GM18508 (cell line): Measurements from ENCODE around the gene SPINDOC.
"Not testable (repeated sequence)": the region's sequence is repeated elsewhere in the genome, so short reads cannot be mapped to it uniquely, and the experiment has no call there.

Experiments used
- ATAC-seq: cut with Tn5 transposase; IDR thresholded peaks from one replicate; pipeline ENCODE4 v1.9.1; 2021; ENCODE audit warnings: moderate number of reproducible peaks; ENCODE audit not compliant: insufficient read depth, unreplicated experiment

The SPINDOC gene, protein sequence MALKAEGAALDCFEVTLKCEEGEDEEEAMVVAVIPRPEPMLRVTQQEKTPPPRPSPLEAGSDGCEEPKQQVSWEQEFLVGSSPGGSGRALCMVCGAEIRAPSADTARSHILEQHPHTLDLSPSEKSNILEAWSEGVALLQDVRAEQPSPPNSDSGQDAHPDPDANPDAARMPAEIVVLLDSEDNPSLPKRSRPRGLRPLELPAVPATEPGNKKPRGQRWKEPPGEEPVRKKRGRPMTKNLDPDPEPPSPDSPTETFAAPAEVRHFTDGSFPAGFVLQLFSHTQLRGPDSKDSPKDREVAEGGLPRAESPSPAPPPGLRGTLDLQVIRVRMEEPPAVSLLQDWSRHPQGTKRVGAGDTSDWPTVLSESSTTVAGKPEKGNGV

DNA sequence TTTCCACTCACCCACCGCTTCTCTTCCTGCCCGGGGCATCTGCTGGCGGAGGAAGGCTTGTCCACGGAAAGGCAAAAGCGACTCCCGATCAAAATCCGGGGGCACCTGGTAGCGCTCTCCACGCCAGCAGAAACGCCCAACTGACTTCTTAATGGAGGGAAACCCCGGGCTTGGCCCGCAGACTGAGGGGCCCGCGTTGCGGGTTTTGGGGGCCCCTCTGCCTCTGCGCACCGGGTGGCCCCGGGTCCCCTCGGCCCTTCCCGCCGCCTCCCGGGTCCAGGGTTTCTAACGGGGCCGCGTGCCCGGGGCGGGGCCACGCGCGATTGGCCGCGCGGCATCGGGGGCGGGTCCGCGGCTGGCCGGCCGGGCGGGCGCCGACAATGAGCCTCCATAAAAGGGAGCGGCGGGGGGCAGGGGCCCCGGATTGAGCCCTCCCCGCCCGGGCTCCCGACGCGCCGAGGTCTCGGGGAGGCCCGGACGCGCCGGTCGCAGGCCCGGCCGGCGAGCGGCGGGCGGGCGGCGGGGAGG, at the start of gene SPINDOC:
SPINDOC (plus strand) TSS at position 422 of the 528 bp plus-strand sequence. CDS start 231 bp downstream, outside the sequence.
- no peak for ATAC-seq

DNA sequence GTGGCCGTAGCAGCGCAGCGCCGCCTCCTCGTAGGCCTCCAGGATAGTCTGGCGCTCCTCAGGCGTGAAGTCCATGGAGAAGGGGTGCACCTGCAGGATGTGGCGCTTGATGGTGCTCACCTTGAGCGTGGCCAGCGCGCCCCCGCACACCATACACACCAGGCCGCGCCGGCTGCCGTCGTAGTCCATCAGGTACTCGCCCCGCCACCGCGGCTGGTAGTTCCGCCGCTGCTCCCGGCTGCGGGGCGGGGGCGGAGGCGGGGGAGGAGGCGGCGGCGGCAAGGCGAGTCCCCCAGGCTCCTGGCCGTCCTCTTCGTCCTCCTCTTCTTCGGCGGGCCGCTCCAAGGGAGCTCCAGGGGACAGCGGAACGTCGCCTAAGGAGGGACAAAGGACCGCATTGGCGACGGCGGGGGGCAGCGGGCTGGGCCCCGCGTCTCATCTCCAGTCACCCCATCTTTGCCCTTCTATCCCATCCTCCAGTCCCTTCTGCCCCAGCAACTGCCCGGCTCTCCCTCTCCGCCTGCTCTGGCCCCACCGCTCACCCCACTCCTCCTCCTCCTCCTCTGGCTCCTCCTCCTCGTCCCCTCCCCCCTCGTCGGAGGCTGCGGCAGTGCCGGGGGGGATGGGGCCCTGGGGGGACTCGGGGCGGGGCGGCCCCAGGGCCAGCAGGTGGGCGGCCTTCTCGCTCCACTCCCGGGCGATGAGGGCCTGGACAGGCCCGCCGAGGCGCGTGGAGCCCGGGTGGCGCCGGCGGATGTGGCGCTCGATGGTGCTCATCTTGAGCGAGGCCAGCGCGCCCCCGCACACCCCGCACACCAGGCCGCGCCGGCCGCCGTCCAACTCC, 49.5 kb upstream of the SPINDOC start:
- no peak for ATAC-seq

DNA sequence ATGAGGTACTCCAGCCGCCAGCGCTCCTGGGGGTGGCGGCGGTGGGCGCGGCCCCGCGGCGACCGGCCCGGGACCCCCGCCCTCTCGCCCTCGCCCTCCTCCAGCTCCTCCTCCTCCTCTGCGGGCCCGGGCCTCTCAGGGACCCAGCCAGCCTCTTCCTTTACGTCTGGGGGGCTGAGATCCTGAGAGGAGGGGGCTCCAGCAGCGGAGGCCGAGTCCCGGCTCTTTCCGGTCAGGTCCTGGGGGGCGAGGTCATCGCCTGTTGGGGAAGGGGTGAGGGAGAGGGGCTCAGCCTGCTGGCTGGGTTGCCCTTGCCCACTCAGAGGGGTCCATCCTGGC, 48.9 kb upstream of the SPINDOC start:
- no peak for ATAC-seq

DNA sequence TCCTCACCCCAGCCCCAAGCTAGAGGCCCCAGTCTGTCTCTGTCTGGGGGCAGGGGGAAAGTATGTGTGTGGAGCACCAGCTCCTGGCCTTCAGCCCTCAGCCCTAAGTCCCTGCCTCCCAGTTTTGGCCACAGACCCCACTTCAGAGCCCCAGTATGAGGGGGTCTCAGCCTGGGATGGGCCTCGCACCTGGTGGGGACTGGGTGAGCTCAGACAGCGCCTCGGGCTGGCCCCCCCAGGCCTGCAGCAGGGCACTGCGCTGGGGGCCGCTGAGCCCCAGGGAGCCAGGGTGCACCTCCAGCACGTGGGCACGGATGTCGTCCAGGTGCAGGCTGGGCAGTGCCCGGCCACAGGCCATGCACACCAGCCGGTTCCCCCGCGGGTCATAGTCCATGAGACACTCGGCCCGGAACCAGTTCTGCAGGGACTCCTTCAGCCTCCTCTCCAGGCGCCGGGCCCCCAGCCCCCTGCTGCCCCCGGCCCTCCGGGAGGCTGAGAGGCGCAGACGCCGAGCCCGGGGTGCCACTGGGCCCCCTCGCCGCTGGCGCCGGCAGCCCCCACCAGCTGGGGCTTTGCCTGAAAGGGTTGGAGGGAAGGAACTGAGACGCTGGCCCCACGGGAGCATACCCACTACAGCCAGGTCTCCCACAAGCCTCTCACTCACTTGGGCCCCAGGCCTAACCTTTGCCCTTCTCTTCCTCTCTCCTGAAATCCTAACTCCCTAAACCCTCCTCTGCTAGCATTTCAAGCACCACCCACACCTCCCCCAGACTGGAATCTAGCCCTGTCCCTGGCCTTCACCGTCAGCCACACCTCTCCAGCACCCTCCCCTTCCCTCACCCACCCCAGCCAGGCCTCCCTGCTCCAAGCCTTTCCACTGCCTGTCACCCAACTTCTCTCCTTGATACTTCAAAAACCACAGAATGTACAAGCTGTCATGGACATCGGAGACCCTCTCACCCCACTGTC, 48.3 kb upstream of the SPINDOC start:
- ATAC-seq, result no peak

DNA sequence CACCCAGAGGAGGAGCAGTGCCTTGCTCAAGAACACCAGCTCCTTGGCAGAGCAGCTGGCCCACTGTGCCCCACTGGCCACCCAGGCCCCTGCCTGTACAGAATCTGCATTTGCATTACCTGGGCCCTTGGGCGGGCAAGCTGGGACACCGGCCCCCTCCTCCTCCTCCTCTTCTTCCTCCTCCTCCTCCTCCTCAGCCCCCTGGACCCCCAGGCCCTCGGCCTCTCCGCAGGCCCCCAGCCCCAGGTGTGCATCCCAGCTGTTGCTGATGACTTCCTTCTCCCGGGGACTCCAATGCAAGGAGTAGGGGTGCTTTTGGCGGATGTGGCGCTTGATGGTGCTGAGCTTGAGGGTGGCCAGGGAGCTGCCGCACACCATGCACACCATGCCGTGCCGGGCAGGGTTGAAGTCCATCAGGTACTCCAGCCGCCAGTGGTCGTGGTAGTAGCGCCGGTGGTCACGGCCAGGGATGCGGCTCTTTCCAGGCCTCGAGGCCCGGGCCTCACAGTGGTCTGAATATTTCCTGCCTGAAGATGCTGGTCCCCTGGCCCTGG, 47.5 kb upstream of the SPINDOC start:
- no peak for ATAC-seq

DNA sequence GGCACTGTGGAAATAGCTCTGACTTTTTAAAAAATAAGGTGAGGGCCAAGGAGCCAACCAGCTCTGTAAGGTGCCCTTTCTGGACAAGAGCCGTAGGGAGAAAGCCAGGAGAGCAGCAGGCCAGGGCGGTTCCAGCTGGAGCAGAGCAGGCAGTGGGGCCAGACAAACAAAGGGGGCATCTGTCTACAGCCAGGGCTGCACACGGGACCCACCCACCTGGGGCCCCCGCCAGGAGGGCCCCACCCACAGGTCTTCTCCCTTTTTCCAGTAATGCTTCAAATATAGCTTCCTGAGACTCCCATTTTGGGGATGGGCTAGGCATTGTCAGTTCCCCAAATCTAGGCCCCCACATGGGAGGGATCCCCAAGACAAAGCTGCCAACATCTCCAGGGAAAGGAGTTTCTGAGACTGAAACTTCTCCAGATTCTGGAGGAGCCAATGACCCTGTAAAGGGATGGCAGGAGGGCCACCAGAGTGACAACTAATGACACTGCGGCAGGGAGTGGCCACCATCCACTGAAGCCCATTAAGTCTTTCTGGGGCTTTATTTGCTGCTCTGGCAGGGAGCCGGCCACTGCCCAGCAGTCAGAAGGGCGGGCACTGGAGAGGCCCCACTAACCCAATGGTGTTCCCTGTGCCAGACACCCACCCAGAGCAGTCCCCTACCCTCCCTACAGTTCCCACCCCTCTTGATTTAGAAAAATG, 46.6 kb upstream of the SPINDOC start:
- ATAC-seq, result no peak

DNA sequence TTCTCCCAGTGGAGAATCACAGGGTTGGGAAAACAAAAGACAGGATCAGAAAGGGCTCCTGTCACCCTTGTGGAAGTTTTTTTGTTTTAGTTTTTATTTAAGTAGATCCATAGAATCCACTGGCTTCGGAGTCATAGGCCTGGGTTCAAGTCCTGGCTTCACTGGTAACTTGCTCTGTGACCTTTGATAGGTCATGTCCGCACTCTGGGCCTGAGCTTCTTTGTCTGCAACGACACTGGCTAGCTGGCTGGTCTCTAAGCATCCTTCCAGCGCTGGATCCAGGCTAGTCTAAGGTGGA, 46.0 kb upstream of the SPINDOC start:
- no peak for ATAC-seq

DNA sequence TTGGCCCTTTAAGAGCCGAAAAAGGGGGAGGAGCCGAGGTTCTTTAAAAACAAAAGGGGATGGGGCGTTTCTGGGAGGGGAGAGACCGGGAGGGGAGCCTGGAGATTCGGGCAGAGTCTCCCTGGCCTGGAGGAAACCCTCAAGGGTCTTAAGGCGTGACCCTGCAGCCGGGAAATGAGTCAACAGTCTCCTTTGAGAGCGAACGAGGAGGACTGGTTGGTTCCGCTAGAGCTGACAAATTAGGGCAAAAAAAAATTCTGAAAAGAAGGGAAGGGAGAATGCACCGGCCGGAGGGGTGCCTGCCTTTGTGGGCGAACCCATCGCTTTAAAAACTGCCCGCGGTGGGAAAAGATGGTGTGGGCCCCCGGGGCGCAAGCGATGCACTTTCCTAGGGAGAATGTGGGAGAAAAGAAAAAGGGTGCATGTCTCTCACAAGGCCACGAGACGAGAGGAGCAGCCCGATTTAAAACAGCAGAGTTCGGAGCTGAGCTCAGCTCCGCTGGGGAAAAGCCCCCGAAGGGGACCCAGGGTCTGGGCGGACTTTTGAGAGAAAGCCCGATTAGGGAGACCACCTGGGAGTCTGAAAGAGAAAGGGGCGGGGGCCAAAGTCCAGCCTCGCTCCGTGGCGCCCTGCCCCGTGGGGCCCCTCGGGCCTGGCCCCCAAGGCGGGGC, 45.6 kb upstream of the SPINDOC start:
- no peak for ATAC-seq

DNA sequence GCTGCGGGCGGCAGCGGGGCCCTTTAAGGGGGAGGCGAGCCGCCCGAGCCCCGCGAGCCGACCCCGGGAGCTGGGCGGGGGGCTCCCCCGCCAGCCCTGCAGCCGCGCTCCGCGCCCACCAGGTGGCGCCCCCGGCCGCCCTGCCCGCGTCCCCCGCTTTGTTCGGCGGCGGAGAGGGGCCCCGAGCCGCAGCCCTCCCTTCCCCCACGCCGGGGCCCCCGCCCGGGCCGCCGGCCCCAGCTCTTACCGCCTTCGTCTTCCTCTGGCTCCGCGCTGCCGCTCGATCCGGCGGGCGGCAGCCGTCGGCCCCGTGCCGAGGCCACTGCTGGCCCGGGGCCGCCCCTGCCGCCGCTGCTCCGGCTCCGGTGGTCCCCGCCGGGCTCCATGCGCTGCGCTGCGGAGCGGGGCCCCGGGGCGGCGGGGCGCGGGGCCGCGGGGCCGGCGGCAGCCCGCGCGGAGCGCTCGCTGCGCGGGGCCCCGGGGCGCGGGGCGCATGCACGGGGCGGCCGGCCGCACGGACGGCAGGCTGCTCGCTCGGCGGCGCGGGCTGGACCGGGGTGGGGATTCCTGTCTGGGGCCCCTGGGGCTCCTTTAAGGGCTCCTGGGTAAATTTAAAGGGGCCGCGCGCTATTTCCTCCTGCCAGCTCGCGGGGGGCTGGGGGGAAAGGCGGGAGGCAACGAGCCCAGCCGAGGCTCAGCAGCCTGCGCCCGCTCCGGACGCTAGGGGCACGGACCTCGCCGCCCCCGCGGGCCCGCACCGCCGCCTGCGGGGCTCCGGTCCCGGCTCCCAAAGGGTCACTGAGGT, 44.8 kb upstream of the SPINDOC start, which contains the start of gene ZFTA:
ZFTA (minus strand) TSS at position 539 of the 805 bp plus-strand sequence; CDS start at position 386, 153 bp downstream.
- ATAC-seq, result no peak

DNA sequence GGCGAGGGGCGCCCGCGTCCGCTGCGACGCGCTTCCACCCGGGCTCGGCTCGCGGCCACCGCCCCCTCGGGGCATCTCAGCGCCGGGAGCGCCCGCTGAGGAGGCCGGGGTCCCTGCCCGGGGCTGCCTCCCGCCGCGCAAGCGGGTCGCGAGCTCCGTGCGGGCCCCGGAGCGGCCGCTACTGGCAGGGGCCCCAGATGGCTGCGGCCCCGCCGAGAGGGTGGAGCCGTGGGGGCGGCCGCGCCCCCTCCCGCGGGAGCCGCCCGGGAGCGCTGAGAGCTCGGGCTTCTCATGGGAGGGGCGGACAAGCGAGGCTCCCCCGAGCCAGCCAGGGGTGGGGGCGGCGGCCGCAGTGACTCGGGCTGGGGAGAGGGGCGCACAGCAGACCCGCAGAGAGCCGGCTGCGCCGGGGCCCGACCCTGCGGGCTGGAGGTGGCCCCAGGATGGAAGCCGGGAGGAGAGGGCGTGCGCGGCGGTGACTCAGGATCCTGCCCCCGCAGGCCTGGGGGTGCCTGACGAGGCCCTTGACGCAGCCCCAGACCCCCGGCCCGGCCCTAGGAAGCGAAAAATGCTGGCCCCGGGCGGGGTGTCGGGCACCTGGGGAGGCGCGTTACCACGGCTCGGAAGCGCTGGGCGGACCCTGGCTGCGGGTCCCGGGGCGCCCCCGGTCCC, 44.1 kb upstream of the SPINDOC start:
- ATAC-seq, result no peak

DNA sequence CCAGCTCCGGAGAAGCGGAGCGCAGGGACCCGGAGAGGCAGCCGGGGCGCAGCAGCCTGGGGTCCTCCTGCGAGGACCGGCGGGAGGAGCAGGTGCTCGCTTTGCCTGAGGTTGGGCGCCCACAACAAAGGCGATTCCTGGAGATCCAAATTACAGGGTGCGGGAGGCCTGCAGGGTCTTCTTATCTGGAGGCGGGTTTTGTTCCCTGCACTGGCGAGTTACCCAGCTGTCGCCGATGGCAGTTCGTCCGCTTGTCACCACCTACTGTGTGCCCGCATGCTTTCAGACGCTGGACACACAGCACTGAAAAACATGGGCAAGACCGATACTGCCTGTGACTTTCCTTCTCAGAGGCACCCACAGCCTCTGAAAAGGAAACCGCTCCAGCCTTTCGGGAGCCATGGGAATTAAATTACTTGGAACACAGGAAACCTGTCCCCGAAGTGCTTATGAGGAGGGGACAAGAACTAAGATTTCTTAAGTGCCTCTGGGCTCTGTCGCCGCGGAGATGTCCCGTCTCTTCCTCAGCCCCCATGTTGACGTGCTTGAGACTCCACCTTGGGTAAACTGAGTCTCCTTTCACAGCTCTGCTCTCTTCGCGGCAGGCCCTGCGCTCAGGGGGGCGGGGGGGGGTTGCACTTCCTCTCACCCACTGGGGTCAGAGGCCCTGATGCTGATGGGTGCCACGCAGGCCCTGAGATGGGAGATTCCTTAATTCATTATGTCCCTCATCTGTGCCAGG, 43.4 kb upstream of the SPINDOC start:
- ATAC-seq, result no peak

DNA sequence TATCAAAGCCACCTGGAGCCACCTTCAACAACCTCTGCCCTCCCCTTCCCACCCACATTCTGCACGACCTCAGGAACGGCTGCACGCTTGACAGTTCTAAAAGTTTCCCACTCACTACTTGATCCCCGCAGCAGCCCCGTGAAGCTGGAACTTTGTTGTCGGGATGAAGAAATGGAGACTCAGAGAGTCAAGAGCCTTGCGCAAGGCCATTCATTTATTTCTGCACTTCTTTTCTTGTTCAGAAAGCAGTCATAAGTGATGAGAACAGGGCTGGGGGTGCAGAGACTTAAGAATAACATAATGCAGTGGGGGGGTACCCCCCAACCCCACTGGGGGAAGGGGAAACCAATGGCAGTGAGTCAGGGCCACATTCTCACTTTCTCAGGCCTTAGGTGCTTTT, 42.5 kb upstream of the SPINDOC start:
- no peak for ATAC-seq

DNA sequence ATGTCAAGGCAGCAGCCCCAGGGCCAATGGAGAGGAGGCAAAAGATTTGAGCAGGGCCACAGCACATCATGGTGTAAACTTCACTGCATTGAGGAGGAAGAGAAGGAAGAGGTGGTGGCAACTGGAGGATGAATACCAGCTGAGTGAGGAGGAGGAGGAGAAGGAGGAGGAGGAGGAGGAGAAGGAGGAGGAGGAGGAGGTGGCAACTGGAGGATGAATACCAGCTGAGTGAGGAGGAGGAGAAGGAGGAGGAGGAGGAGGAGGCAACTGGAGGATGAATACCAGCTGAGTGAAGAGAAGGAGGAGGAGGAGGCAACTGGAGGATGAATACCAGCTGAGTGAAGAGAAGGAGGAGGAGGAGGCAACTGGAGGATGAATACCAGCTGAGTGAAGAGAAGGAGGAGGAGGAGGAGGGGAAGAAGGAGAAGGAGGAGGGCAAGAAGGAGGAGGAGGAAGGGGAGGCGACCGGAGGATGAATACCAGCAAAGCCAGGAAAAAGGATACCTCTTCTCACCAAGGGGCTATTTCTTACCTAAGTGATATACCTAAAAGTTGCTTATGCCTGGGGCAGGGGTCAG, 41.4 kb upstream of the SPINDOC start:
- not testable (repeated sequence) for ATAC-seq

DNA sequence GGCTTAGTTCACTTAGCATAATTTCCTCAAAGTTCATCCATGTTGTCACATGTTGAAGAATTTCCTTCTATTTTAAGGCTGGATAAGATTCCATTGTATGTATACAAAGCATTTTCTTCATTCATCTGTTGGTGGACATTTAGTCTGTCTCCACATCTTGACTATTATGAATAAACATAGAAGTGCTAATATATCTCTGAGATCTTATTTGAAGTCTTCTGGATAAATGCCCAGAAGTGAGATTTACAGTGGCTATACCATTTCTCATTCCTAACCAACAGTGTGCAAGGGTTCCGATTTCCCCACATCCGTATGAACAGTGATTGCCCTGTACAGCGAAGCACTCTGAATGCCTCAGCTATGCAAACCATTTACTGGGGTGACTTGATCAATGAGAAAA, 38.1 kb upstream of the SPINDOC start:
- ATAC-seq, result no peak

DNA sequence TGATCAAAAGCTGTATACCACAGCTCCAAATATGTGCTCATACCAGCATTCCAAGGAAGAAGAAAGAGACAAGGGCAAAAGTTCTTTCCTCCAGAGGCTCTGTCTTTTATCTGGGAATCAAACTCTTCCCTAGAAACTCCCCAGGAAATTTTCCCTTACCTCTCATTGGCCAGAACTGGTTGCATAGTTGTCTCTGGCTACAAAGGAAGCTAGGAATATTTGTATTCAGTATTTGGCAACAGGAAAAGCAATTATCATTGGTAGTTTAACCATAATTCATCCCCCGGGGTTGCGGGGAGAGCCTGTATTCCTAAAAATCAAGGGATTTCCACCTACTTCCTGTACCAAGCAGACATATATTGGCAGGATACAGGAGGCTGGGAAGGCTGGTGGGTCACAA, 34.2 kb upstream of the SPINDOC start:
- ATAC-seq, result no peak

DNA sequence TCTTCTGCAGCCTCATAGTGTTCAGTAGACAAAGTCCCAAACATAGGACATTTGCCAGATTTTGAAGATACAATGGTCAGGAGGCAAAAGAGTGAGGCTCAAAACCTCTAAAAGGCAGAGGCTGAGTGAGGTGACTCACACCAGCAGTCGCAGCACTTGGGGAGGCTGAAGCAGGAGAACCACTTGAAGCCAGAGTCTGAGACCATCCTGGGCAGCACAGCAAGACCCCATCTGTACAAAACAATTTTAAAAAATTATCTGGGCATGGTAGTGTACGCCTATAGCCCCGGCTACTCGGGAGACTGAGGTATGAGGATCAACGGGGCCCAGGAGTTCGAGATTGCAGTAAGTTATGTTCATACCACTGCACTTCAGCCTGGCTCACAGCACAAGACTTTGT, 30.5 kb upstream of the SPINDOC start:
- no peak for ATAC-seq
